IMR-90 (cell line): Measurements from ENCODE around the gene MACROD1. TPM values are rescaled to one million over a fixed set of nuclear protein-coding genes. Genes with fewer than 3 reads are reported as not detected.

Experiments
- ATAC-seq: fragments of 200-7000 bp; cut with Tn5 transposase; 2 replicates; pipeline ENCODE4 v1.9.1; 2020; ENCODE audit warnings: low read depth, mild to moderate bottlenecking, moderate library complexity
- BruUV-seq: library from RNA; stranded (reverse); fragments of 400-500 nt; replicated peaks from 2 replicates; lab custom pipeline; 2021; lab: Mats Ljungman, UMichigan
- CTCF ChIA-PET: fragments of 300-600 bp; formaldehyde crosslinking; extraction: SDS; loops from one replicate; lab custom pipeline; 2021; ENCODE audit warnings: antibody characterized with exemption; lab: Yijun Ruan, JAX
- POLR2A ChIA-PET: fragments of 300-600 bp; sonication (Branson Sonifier 250); formaldehyde crosslinking; loops from one replicate; lab custom pipeline; 2022; ENCODE audit warnings: antibody characterized with exemption; ENCODE audit not compliant: unreplicated experiment; lab: Charles Lee
- DNase-seq: peaks from one replicate; pipeline ENCODE4 v3.0.0; 2013
- H2AFZ ChIP-seq: replicated peaks from 2 replicates; pipeline ENCODE3; 2013; ENCODE audit warnings: low read length, mild to moderate bottlenecking; ENCODE audit not compliant: poor library complexity
- H2AK5ac ChIP-seq: 2 replicates; pipeline ENCODE4 v1.6.1; 2013; ENCODE audit warnings: low read depth, low read length, inconsistent platforms
- H2AK9ac ChIP-seq: replicated peaks from 2 replicates; pipeline ENCODE3; 2013; ENCODE audit warnings: mild to moderate bottlenecking, low read depth, low read length, moderate library complexity; ENCODE audit not compliant: poor library complexity
- H2BK120ac ChIP-seq: 2 replicates; pipeline ENCODE4 v1.6.1; 2013; ENCODE audit warnings: low read depth, low read length, inconsistent platforms
- H2BK15ac ChIP-seq: 3 replicates; pipeline ENCODE4 v1.6.1; 2013; ENCODE audit warnings: low read depth, low read length, inconsistent platforms
- H2BK20ac ChIP-seq: 2 replicates; pipeline ENCODE4 v1.6.1; 2013; ENCODE audit warnings: low read depth, mild to moderate bottlenecking, inconsistent platforms, low read length, moderate library complexity
- H2BK5ac ChIP-seq: 2 replicates; pipeline ENCODE4 v1.6.1; 2013; ENCODE audit warnings: mild to moderate bottlenecking, low read depth, low read length, inconsistent platforms; ENCODE audit not compliant: poor library complexity, severe bottlenecking
- H3K14ac ChIP-seq: replicated peaks from 2 replicates; pipeline ENCODE4 v1.6.1; 2013; ENCODE audit warnings: low read depth, low read length, inconsistent platforms
- H3K18ac ChIP-seq: 2 replicates; pipeline ENCODE4 v1.6.1; 2013; ENCODE audit warnings: low read depth, low read length, control low read depth
- H3K23ac ChIP-seq: 2 replicates; pipeline ENCODE4 v1.6.1; 2013; ENCODE audit warnings: low read depth, low read length, inconsistent platforms
- H3K27ac ChIP-seq: 2 replicates; pipeline ENCODE4 v1.5.1; 2013; ENCODE audit warnings: mild to moderate bottlenecking, control low read depth, low read length; ENCODE audit not compliant: insufficient read depth
- H3K27me3 ChIP-seq: 2 replicates; pipeline ENCODE4 v1.6.1; 2013; ENCODE audit warnings: low read length; ENCODE audit not compliant: control insufficient read depth, insufficient read depth
- H3K36me3 ChIP-seq: 2 replicates; pipeline ENCODE4 v1.6.1; 2013; ENCODE audit warnings: low read length, mixed read lengths; ENCODE audit not compliant: control insufficient read depth, insufficient read depth
- H3K4ac ChIP-seq: 2 replicates; pipeline ENCODE4 v1.6.1; 2013; ENCODE audit warnings: low read depth, low read length, inconsistent platforms
- H3K4me1 ChIP-seq: 2 replicates; pipeline ENCODE4 v1.6.1; 2013; ENCODE audit warnings: low read length, mixed read lengths; ENCODE audit not compliant: control insufficient read depth, insufficient read depth
- H3K4me2 ChIP-seq: 2 replicates; pipeline ENCODE4 v1.6.1; 2013; ENCODE audit warnings: low read depth, mild to moderate bottlenecking, control low read depth, low read length, moderate library complexity
- H3K4me3 ChIP-seq: 2 replicates; pipeline ENCODE4 v1.5.1; 2013; ENCODE audit warnings: low read depth, mild to moderate bottlenecking, control low read depth, low read length, moderate library complexity; ENCODE audit not compliant: insufficient read depth
- H3K56ac ChIP-seq: 2 replicates; pipeline ENCODE4 v1.6.1; 2013; ENCODE audit warnings: low read length, inconsistent platforms; ENCODE audit not compliant: insufficient read depth; ENCODE audit errors: extremely low read depth
- H3K79me1 ChIP-seq, 2 experiments: 2 replicates each; pipeline ENCODE4 v1.6.1; 2013; ENCODE audit warnings: low read length in 2 of 2, inconsistent platforms in 1 of 2, low read depth in 1 of 2
- H3K9ac ChIP-seq: 2 replicates; pipeline ENCODE4 v1.6.1; 2013; ENCODE audit warnings: low read depth, low read length, control low read depth
- H3K9me1 ChIP-seq: 2 replicates; pipeline ENCODE4 v1.6.1; 2013; ENCODE audit warnings: low read length, inconsistent platforms; ENCODE audit not compliant: insufficient read depth
- H3K9me3 ChIP-seq: 2 replicates; pipeline ENCODE4 v1.6.1; 2013; ENCODE audit warnings: low read length; ENCODE audit not compliant: control insufficient read depth, insufficient read depth
- H4K20me1 ChIP-seq: 2 replicates; pipeline ENCODE4 v1.6.1; 2013; ENCODE audit warnings: low read length, inconsistent platforms; ENCODE audit not compliant: insufficient read depth
- H4K5ac ChIP-seq: 2 replicates; pipeline ENCODE4 v1.6.1; 2013; ENCODE audit warnings: mild to moderate bottlenecking, low read depth, low read length, control low read depth
- H4K8ac ChIP-seq, 2 experiments: 2 replicates each; pipeline ENCODE4 v1.6.1; 2013; ENCODE audit warnings: low read depth in 2 of 2, low read length in 2 of 2, control low read depth in 1 of 2, inconsistent platforms in 1 of 2
- H4K91ac ChIP-seq: 2 replicates; pipeline ENCODE4 v1.6.1; 2013; ENCODE audit warnings: low read depth, low read length, inconsistent platforms; ENCODE audit not compliant: insufficient read depth
- FOS ChIP-seq: fragments of 150-350 bp; IDR thresholded peaks from 2 replicates; pipeline ENCODE4 v1.6.1; 2016; ENCODE audit warnings: low read depth, low read length
- RCOR1 ChIP-seq: IDR thresholded peaks from 2 replicates; pipeline ENCODE4 v1.6.1; 2012; ENCODE audit warnings: mild to moderate bottlenecking, low read length, improper control_type of control experiment; ENCODE audit not compliant: insufficient replicate concordance
- SMC3 ChIP-seq: fragments of 150-350 bp; IDR thresholded peaks from 2 replicates; pipeline ENCODE4 v1.6.1; 2016; ENCODE audit warnings: low read depth, mild to moderate bottlenecking, antibody characterized with exemption, low read length, moderate library complexity
- WGBS, 2 experiments: methylation state at CpG; one replicate each; pipeline versions ENCODE4 v1.1.5 to v1.1.7; 2013; ENCODE audit warnings: missing lambda C conversion rate in 2 of 2; ENCODE audit not compliant: insufficient read length in 1 of 2; ENCODE audit errors: extremely low coverage in 2 of 2; 5-methylcytosine and 5-hydroxymethylcytosine counted together
- dilution Hi-C: fragments of 300-500 bp; cut with HindIII; formaldehyde crosslinking; loops from one replicate; pipeline ENCODE4 v1.14.3; 2018; ENCODE audit warnings: low sequenced_read_pairs; ENCODE audit not compliant: unreplicated experiment
- in situ Hi-C: fragments of 300-500 bp; cut with MboI; formaldehyde crosslinking; loops from 3 replicates; pipeline ENCODE4 v1.14.3; 2019; ENCODE audit warnings: low sequenced_read_pairs, inconsistent platforms, mixed read lengths
- intact Hi-C: fragments of 100-400 bp; cut with micrococcal nuclease; formaldehyde crosslinking; loops from 2 replicates; pipeline ENCODE4 v1.10.0; 2022
- polyA plus RNA-seq, 3 experiments: library from polyadenylated mRNA; depleted of rRNA; stranded (reverse); fragments of >200 nt; gene quantifications; 2 replicates each; pipeline ENCODE4 v1.2.3, GENCODE V29; 2012; ENCODE audit warnings: low replicate concordance in 1 of 3
- total RNA-seq: library from RNA; depleted of rRNA; stranded (reverse); fragments of >200 nt; gene quantifications from 2 replicates; pipeline ENCODE4 v1.2.3, GENCODE V29; 2012

MACROD1 gene
- total and polyA plus RNA-seq, 2 of the 4 experiments (the other 2 are of a cell fraction): 2.5 to 9.3 TPM

GRCh38 chr11:63998558-63999348 is 167.2 kb downstream of the MACROD1 start:
- Histone ChIP-seq H2BK5ac (no peak overlapping the region), H3K23ac (no peak overlapping the region), H3K9ac (no peak overlapping the region), H3K14ac (no peak overlapping the region), H3K4me2 (no peak overlapping the region), H3K18ac (no peak overlapping the region), H3K36me3 (peaks cover 39% of the 10 kb centered on the region), H3K9me1 (0 out of 2 replicates have a peak, but pooled peaks cover 3% of the 10 kb centered on the region), H3K9me3 (no peaks in the 10 kb centered on the region), H3K4ac (no peak overlapping the region), H2BK120ac (no peak overlapping the region), H4K91ac (no peak overlapping the region), H2AK5ac (no peak overlapping the region), H2AFZ (peak overlapping the region; percentile 21), H2AK9ac (no peak overlapping the region), H3K56ac (no peak overlapping the region), H3K27me3 (no peaks in the 10 kb centered on the region), H3K79me1 (peaks cover 9 to 21% of the 10 kb centered on the region in 2 experiments; a peak in 3 of 4 replicates), H3K4me3 (no peak overlapping the region), H4K20me1 (peaks cover 30% of the 10 kb centered on the region), H4K8ac (no peak overlapping the region), H4K5ac (no peak overlapping the region), H3K4me1 (0 out of 2 replicates have a peak, but pooled peaks cover 1% of the 10 kb centered on the region), H3K27ac (no peak overlapping the region), H2BK20ac (no peak overlapping the region), H2BK15ac (no peak overlapping the region)
- TF ChIP-seq FOS (no peak), SMC3 (no peak), RCOR1 (no peak)
- in situ Hi-C loops (no loop called here), dilution Hi-C loops (no loop called here), intact Hi-C loops (no loop called here)
- ATAC-seq (no peak), DNase-seq (no peak)
- ChIA-PET POLR2A (no interaction called here), CTCF (no interaction called here)
- 82% methylated on average over 20 of the region's 54 CpGs; no CpG with 5 or more reads in 1 of the 2 experiments for WGBS, 2 experiments
- BruUV-seq: no TSS peak
